ENCODE data around the gene BORA.

The BORA gene

DNA sequence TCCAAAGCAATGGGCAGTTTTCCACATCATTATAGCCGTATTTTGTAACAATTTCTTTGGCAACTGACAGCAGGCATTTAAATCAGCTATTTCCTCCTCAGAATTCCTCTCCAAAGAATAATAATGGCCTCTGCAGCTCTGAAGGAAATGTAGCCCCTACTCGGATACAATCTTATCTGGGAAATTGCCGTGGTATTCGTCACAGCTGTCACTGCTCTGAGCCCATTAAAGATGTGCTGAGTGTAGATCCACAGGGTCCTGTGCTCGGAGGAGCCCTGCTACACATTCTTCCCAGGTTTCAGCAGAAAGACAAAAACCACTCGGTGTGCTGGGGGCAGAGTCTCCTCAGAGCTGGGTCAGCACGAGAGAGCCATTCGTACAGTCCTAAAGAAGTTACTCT is 33.4 kb upstream of the BORA start:
- Histone ChIP-seq H3K27ac (replicated peaks) (no peak overlapping the region), H3K4me3 (replicated peaks; ENCODE audit: insufficient read depth, low read length) (no peak overlapping the region), H3K27me3 (ENCODE audit: insufficient read depth, poor library complexity, severe bottlenecking) (no peaks in the 10 kb centered on the region)
- no peak for TF ChIP-seq SPI1 (IDR thresholded peaks at IDR 0.05; ENCODE audit: borderline replicate concordance, low read depth)
- no peak for TF ChIP-seq POLR2AphosphoS5 (IDR thresholded peaks at IDR 0.05; ENCODE audit: low read depth)
- TF ChIP-seq, protein P1, sequence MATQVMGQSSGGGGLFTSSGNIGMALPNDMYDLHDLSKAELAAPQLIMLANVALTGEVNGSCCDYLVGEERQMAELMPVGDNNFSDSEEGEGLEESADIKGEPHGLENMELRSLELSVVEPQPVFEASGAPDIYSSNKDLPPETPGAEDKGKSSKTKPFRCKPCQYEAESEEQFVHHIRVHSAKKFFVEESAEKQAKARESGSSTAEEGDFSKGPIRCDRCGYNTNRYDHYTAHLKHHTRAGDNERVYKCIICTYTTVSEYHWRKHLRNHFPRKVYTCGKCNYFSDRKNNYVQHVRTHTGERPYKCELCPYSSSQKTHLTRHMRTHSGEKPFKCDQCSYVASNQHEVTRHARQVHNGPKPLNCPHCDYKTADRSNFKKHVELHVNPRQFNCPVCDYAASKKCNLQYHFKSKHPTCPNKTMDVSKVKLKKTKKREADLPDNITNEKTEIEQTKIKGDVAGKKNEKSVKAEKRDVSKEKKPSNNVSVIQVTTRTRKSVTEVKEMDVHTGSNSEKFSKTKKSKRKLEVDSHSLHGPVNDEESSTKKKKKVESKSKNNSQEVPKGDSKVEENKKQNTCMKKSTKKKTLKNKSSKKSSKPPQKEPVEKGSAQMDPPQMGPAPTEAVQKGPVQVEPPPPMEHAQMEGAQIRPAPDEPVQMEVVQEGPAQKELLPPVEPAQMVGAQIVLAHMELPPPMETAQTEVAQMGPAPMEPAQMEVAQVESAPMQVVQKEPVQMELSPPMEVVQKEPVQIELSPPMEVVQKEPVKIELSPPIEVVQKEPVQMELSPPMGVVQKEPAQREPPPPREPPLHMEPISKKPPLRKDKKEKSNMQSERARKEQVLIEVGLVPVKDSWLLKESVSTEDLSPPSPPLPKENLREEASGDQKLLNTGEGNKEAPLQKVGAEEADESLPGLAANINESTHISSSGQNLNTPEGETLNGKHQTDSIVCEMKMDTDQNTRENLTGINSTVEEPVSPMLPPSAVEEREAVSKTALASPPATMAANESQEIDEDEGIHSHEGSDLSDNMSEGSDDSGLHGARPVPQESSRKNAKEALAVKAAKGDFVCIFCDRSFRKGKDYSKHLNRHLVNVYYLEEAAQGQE (IDR thresholded peaks at IDR 0.05; ENCODE audit: insufficient replicate concordance, low read depth): no peak
- TF ChIP-seq GABPA (IDR thresholded peaks at IDR 0.05; ENCODE audit: low read depth): no peak
- TF ChIP-seq, protein P2, sequence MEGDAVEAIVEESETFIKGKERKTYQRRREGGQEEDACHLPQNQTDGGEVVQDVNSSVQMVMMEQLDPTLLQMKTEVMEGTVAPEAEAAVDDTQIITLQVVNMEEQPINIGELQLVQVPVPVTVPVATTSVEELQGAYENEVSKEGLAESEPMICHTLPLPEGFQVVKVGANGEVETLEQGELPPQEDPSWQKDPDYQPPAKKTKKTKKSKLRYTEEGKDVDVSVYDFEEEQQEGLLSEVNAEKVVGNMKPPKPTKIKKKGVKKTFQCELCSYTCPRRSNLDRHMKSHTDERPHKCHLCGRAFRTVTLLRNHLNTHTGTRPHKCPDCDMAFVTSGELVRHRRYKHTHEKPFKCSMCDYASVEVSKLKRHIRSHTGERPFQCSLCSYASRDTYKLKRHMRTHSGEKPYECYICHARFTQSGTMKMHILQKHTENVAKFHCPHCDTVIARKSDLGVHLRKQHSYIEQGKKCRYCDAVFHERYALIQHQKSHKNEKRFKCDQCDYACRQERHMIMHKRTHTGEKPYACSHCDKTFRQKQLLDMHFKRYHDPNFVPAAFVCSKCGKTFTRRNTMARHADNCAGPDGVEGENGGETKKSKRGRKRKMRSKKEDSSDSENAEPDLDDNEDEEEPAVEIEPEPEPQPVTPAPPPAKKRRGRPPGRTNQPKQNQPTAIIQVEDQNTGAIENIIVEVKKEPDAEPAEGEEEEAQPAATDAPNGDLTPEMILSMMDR (IDR thresholded peaks at IDR 0.05; ENCODE audit: insufficient read depth, low read length): no peak
- DNase-seq (ENCODE audit: low read depth in 1 of 2, low spot score in 1 of 2): no peak

DNA sequence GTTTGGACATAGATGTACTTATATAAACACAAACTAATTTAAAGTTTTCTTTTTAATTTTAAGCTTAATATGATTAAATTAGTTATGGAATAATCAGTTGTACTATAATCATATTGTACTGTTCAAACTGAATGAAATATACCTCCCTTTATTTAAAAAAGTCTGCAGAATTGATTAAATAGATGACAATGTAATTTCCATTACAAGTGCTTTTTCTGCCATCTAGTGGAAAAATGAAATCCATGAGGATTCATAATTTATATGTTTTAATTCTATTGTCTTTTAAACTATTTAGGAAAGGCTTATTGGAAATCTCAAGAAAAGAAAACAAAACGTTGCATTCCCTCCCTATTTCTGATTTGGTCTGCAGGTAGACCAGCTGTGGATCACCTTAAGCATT is 31.1 kb upstream of the BORA start:
- TF ChIP-seq GABPA (IDR thresholded peaks at IDR 0.05; ENCODE audit: low read depth) (no peak), SPI1 (IDR thresholded peaks at IDR 0.05; ENCODE audit: borderline replicate concordance, low read depth) (no peak), POLR2AphosphoS5 (IDR thresholded peaks at IDR 0.05; ENCODE audit: low read depth) (no peak)
- TF ChIP-seq, protein P1 (IDR thresholded peaks at IDR 0.05; ENCODE audit: insufficient replicate concordance, low read depth): no peak
- TF ChIP-seq, protein P2 (IDR thresholded peaks at IDR 0.05; ENCODE audit: insufficient read depth, low read length): no peak

DNA sequence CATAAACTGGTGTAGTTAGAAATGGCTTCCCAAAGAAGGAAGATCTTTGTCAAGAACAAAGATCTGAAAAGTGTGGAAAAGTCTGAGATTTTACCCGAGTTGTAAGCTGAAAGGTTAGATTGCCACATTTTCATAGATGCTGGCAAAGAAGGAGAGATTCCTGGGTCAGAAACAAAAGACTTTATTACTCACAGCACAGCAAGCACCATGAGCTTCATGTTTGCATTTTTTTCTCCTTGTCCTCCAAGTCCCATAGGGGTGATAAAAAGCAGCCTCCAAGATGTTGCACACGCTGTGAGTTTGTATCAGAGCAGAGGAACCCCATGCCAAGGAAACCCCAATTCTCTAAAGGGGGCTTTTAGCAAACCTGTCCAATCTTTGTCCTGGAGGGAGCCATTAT is 29.6 kb upstream of the BORA start:
- TF ChIP-seq POLR2AphosphoS5 (IDR thresholded peaks at IDR 0.05; ENCODE audit: low read depth): no peak
- TF ChIP-seq, protein P1 (IDR thresholded peaks at IDR 0.05; ENCODE audit: insufficient replicate concordance, low read depth): no peak
- no peak for TF ChIP-seq SPI1 (IDR thresholded peaks at IDR 0.05; ENCODE audit: borderline replicate concordance, low read depth)
- TF ChIP-seq, protein P2 (IDR thresholded peaks at IDR 0.05; ENCODE audit: insufficient read depth, low read length): no peak
- no peak for TF ChIP-seq GABPA (IDR thresholded peaks at IDR 0.05; ENCODE audit: low read depth)
- Histone ChIP-seq H3K27me3 (ENCODE audit: insufficient read depth, poor library complexity, severe bottlenecking) (no peaks in the 10 kb centered on the region), H3K27ac (replicated peaks) (no peak overlapping the region), H3K4me3 (replicated peaks; ENCODE audit: insufficient read depth, low read length) (no peak overlapping the region)
- no peak for DNase-seq (ENCODE audit: low read depth in 1 of 2, low spot score in 1 of 2)

More for the DNA sequence above, 31.1 kb upstream of the BORA start:
- Histone ChIP-seq H3K4me3 (replicated peaks; ENCODE audit: insufficient read depth, low read length) (no peak overlapping the region), H3K27ac (replicated peaks) (no peak overlapping the region), H3K27me3 (ENCODE audit: insufficient read depth, poor library complexity, severe bottlenecking) (no peaks in the 10 kb centered on the region)
- no peak for DNase-seq (ENCODE audit: low read depth in 1 of 2, low spot score in 1 of 2)
